ENCODE results near the gene HPCAL4.

- TF ChIP-seq EZH2phosphoT487 (IDR thresholded peaks at IDR 0.05) (no peak), CTCF (IDR thresholded peaks at IDR 0.05) (no peak), EZH2 (IDR thresholded peaks at IDR 0.05) (no peak)
Observed at GRCh38 chr1:39668894-39669293, 22.3 kb downstream of the HPCAL4 start.

Measured in neural progenitor cell (in vitro differentiated cells).